HG02763 (cell line): Measurements from ENCODE around the gene KDM2B.
"Not testable (repeated sequence)": the region's sequence is repeated elsewhere in the genome, so short reads cannot be mapped to it uniquely, and the experiment has no call there.

Experiments
- ATAC-seq: cut with Tn5 transposase; IDR thresholded peaks from one replicate; pipeline ENCODE4 v1.9.1; 2021; ENCODE audit warnings: mild to moderate bottlenecking, moderate library complexity; ENCODE audit not compliant: unreplicated experiment

Gene KDM2B

DNA sequence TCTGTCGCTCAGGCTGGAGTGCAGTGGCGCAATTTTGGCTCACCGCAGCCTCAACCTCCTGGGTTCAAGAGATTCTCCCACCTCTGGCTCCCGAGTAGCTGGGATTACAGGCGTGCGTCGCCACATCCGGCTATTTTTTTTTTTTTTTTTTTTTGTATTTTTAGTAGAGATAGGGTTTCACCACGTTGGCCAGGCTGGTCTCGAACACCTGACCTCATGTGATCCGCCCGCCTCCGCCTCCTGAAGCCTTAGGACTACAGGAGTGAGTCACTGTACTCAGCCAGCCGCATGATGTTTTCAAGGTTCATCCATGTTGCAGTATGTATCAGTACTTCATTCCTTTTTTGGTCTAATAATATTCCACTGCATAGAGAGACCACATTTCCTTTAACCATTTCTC lies 183.3 kb downstream of the KDM2B start:
- ATAC-seq: no peak

DNA sequence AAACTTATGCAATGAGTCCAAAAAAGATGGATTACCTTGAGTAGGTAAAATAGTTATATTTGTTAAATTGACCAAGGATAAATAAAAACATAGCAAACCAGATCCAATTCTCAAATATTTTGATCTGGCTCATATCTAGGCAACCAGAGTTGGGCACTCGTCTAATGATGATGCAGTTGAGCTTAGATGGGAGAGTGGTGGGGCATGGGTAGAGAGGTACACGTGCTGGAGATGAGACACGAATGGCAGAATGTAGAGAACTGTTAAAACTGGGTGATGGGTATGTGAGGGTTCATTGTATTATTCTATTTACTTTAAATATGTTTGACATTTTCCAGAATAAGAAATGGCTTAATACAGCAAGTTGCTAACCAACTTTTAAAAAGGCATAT lies 188.5 kb downstream of the KDM2B start:
- no peak for ATAC-seq

- ATAC-seq: no peak
Measured at GRCh38 chr12:121391619-121392324, 189.1 kb downstream of the KDM2B start.

DNA sequence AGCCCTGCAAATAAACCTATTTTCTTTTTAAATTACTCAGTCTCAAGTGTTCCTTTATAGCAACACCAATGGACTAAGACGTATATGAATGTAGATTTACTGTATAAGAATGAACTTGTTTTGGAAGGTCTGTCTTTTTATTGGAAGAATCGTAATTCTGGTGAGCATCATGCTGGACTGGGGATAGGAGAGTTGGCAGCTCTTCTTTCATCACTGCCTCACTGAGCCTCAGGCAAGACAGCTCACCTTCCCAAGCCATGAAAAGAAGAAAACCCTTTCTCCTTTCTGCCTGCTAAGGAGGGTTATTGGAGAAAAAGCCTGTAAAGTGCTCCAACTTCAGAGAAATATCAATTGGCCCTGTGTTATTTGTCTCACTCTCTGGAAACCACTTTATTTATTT lies 190.0 kb downstream of the KDM2B start:
- no peak for ATAC-seq

DNA sequence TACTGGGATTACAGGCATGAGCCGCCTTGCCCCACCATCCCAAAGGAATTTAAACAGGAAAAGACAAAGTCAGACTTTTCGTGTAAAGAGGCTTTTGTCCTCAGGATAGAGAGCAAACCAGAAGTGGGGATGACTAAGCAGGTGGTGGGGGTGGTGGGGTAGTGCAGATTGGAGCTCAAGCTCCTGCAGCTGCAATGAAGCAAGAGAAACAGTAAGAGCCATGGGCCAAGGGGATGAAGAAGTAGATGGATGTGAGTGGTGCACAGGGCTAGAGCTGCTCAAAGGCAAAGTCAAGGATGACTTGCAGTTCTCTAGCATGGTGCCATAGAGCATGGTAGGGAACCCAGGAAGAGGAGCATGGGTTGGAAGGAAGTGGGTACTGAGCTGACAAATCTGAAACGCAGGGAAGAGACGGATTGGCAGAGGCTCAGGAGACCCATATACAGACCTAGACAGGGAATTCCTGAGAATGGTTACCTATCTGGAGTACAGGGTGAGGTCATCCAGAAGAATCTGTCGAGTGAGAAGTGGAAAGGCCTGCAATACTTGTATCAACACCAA lies 192.3 kb downstream of the KDM2B start:
- ATAC-seq: no peak

GRCh38 chr12:121384891-121385290 lies 195.9 kb downstream of the KDM2B start:
- ATAC-seq: not testable (repeated sequence)

DNA sequence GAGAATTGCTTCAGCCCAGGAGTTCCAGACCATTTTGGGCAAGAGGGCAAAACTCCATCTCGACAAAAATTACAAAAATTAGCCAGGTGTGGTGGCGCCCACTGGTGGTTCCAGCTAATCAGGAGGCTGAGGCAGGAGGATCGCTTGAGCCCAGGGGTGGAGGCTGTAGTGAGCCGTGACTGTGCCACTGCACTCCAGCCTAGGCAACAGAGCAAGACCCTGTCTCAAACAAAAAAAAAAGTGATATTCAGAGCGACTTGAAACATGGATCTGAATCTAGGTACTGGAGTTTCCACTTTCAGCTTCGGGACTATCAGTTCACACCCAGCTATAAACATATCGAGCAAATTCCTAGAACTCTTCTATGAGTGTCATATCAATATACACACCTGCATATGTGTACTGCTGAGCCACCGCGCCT lies 197.2 kb downstream of the KDM2B start:
- no peak for ATAC-seq

GRCh38 chr12:121379945-121380344 lies 200.9 kb downstream of the KDM2B start:
- no peak for ATAC-seq
